HG03575 (cell line): ENCODE results near the gene CTSA.
"Not testable (repeated sequence)": the region's sequence is repeated elsewhere in the genome, so short reads cannot be mapped to it uniquely, and the experiment has no call there.

Experiments used
- ATAC-seq: cut with Tn5 transposase; IDR thresholded peaks from one replicate; pipeline ENCODE4 v1.9.1; 2021; ENCODE audit not compliant: unreplicated experiment, insufficient number of reproducible peaks, low FRiP score; ENCODE audit errors: extremely low read depth

CTSA gene

DNA sequence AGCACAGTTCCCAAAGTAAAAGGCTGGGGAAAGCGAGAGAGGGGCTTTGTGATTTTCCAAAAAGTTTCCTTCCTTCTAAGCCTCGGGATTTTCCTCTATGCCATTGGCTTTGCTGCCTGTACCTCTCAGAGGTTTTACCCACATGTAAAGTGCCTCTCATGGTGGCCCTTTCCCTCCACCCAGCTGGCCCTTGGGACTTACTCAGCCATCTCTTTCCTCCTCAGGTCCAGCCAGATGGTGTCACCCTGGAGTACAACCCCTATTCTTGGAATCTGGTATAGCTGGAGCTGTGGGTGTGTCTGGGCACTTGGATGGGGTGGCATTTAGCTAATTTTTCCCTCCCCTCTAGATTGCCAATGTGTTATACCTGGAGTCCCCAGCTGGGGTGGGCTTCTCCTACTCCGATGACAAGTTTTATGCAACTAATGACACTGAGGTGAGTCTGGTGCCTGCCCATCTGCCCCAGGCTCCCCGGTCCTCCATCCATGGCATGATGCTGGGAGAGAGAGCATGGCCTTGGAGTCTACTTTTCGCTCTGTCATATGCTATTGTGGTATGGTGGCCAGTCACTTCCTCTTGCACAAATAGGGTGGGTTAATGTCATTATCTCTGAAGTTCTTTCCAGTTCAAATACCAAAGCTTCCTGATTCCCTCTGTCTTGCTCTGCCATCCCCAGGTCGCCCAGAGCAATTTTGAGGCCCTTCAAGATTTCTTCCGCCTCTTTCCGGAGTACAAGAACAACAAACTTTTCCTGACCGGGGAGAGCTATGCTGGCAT lies 1.1 kb downstream of the CTSA start:
- no peak for ATAC-seq

DNA sequence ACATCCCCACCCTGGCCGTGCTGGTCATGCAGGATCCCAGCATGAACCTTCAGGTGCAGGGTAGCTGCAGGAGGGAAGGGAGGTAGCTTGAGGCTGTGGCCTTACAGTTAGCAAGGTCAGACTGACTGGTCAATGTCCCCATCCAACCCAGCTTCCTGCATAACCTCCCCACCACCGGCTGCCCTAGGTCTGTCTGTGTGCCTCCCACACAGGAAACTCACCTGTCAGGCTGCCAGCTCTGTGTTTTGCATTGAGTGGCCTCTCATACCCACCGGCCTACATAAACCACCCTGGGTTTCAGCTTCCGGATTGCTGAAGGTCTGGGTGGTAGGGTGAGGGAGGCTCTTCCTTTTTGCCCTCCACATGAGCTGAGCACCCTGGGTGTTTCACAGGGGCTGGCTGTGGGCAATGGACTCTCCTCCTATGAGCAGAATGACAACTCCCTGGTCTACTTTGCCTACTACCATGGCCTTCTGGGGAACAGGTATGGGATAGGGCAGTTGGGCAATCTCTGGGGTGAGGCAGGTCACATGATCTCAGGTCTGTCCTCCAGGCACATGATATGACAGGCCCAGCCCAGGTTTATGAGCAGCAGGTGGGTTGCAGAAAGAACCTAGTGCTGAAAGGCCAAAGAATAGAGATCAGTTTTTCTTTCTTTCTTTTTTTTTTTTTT lies 1.8 kb downstream of the CTSA start:
- no peak for ATAC-seq

DNA sequence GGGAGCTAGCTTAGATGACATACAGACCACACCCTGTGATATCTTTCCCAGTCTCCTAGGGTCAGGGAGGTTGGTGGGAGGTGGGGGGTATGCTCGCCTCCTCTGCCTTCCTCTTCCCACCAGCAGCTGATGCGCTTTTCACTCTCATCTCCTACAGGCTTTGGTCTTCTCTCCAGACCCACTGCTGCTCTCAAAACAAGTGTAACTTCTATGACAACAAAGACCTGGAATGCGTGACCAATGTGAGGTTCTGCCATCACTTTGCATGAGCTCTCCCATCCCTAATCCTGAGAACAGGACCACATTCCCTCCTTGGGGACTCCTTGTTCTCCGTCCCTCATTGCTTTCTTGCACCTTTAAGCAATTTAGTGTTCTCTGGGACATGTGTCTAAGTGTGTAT lies 2.7 kb downstream of the CTSA start:
- ATAC-seq: no peak

DNA sequence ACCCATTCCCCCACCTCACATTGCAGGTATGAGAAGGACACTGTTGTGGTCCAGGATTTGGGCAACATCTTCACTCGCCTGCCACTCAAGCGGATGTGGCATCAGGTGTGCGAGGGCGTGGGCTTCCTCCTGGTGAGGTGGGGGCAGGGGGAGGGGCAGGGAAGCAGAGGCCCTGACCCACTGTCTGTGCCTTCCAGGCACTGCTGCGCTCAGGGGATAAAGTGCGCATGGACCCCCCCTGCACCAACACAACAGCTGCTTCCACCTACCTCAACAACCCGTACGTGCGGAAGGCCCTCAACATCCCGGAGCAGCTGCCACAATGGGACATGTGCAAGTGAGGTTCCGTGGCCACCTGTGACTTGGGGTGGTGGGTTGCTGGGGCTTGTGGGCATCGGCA lies 3.7 kb downstream of the CTSA start:
- no peak for ATAC-seq

DNA sequence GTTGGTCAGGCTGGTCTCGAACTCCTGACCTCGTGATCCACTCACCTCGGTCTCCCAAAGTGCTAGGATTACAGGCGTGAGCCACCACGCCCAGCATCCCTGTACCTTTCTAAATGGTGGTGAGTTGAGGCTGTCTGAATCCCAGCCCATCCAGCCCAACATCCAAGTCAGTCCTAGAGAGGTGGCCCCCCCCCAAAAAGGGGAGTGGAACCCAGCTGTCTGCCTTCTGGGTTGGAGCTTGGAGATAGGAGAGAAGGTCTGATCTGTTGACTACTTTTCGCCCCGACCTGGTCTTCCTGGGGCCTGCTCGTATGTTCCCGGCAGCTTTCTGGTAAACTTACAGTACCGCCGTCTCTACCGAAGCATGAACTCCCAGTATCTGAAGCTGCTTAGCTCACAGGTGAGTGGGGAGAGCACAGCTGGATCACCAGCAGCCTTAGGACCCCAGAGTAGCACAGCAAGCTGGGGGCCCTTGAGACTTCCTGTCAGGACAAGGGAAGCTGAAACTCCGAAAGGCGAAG lies 5.6 kb downstream of the CTSA start:
- ATAC-seq: no peak

DNA sequence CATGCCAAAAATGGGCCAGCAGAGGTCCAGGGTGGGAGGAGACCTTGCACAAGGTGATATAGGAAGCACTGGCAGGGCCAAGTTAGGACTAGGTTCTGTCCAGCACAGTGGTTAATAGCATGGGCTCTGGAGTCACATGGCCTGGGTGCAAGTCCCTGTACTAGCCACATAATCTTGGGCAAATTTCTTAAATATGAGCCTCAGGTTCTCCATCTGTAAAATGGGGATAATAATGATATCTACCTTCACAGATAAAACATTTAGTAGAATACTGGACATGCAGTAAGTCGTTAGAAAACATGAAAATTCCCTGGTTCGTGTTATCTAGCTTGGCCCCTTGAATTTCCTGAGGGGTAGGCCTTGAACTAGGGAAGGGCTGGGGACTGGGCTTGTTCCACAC lies 6.2 kb downstream of the CTSA start:
- ATAC-seq: no peak

DNA sequence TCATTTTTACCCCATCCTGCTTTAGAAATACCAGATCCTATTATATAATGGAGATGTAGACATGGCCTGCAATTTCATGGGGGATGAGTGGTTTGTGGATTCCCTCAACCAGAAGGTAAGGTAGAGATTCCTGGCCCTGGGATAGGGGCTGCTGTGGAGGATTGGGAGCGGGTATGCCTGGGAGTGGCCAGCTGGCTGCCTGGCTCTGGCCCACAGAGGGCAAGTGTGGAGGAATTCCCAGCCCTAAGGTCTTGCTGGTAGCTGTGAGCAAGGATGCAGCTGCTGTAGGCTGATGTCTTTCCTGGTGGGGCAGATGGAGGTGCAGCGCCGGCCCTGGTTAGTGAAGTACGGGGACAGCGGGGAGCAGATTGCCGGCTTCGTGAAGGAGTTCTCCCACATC lies 6.6 kb downstream of the CTSA start:
- no peak for ATAC-seq

DNA sequence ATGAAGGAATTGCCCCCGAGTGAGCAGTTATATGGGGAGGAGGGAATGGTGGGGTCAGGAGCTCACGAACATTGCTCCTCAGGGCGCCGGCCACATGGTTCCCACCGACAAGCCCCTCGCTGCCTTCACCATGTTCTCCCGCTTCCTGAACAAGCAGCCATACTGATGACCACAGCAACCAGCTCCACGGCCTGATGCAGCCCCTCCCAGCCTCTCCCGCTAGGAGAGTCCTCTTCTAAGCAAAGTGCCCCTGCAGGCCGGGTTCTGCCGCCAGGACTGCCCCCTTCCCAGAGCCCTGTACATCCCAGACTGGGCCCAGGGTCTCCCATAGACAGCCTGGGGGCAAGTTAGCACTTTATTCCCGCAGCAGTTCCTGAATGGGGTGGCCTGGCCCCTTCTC lies 7.2 kb downstream of the CTSA start:
- ATAC-seq: no peak

DNA sequence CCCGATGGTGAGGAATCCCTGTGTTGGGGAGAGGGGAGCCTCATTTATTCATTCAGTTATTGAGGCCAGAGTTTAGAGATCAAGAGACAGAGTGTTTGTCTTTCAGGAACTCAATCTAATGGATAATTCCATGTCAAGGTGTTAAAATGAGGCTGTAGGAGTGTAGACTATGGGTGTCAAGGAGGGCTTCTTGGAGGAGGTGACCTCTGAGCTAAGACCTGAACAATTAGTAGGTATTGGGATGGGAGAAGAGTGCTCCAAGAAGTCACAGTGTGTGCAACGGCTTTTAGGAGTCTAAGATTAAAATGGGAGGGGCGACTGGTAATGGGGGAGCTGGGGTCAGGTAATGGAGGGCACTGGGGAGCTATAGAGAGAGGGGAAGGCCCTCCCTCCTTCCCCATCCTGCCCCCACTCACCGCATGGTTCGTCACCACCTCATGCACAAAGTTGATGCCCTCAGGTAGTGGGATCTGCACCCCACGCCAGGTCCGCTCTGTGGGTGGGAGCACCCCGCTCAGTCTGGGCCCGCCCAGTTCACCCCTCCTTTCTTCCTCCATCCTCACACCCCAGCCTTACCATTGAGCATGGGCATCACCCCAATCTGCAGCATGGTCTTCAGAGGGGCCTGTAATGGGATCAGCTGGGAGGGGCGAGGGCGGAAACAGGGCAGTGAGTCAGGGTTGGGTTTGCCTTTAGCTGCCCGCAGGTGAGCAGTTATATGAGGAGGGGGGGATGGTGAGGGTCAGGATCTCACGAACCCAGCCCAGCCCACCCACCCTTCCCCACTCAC lies 8.1 kb downstream of the CTSA start:
- no peak for ATAC-seq

DNA sequence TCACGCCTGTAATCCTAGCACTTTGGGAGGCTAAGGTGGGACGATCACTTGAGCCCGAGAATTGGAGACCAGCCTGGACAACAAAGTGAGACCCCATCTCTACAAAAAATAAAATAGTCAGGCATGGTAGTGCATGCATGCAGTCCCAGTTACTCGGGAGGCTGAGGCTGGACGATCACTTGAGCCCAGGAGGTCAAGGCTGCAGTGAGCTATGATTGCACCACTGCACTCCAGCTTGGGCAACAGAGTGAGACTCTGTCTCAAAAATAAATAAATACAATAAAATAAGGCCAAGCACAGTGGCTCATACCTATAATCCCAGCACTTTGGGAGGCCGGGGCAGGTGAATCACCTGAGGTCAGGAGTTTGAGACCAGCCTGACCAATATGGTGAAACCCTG lies 10.2 kb downstream of the CTSA start:
- not testable (repeated sequence) for ATAC-seq

DNA sequence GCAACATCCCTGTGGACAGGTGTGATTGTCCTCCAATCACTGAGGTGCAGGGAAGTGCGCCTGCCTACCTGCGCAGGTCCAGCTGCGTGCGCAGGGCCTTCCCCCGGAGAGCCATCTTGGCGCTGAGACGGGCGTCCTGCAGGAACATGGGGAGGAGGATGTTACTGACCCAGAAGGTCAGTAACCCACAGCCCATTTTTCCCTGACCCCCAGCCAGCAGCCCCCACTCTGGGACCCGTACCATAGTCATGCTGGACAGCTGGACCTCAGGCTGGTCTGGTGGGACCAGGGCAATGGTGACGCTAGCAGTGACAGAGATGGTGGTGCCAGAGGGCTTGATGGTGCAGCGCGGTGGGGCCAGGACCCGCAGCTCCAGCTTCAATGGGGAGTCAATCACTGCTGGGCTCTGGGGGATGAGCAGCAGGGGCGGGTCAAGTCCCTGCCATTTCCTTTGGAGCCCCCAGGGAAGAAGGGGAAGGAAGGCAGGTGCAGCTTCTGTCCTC lies 11.1 kb downstream of the CTSA start:
- no peak for ATAC-seq

DNA sequence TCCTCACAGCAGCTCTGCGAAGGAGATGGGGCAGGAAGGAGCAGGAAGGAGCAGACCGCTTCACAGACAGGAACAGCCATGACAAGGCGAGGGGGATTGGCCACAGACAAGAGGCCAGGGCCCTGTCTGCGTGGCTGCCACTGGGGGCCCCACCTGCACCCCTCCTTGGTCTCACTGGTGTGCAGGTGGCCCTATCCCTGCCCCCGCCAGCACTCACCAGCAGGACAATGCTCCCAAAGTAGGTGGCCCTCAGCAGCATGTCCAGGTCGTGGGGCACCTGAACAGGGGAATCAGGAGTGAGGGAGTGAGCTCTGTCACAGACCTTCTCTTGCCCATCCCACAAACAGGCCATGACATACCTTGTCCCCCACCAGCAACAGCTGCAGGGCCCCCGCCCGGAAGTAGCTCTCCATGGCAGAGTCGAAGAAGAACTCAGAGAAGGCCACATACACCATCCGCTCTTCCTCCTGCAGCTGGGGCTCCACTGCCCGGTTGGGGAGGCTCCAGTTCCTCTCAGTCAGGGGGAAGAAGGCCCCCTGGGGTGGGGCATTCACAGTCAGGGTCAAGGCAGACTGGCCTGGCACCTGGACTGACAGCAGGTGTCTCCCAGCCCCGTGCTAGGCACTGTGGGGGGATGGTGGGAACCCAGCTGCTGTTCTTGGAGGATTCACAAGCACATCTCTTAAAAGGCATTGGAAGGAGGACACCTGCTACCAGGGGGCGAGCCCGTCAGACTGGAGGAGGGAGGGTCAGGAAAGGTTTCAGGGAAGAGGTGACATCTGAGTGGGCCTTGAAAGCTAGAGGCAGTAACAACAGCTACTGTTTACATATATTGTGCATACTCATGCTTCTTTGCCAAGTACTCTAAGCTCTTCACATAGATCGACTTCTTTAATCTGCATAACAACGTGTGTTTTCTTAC lies 13.7 kb downstream of the CTSA start:
- no peak for ATAC-seq

DNA sequence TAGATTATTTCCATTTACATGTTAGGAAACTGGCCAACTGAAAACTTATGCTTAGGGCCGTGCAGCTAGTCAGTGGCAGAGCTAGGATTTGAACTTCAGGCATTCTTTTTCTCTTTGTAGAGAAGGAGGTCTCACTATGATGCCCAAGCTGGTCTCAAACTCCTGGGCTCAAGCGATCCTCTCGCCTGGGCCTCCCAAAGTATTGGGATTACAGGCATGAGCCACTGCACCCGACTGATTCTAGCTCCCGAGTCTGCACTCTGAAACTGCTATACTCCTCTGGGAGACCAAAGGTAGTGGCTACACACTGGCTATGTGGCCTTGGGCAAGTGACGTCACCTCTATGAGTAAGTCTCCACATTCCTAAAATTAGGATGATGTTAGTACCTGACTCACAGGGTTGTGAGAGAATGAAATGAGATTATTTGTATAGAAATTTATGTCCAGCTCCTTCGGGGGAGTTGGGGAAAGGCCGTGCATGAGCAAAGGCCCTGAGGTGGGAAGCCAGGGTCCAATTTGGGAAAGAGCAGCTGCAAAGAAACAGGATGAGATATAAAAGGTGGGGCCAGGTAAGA lies 14.5 kb downstream of the CTSA start:
- no peak for ATAC-seq

DNA sequence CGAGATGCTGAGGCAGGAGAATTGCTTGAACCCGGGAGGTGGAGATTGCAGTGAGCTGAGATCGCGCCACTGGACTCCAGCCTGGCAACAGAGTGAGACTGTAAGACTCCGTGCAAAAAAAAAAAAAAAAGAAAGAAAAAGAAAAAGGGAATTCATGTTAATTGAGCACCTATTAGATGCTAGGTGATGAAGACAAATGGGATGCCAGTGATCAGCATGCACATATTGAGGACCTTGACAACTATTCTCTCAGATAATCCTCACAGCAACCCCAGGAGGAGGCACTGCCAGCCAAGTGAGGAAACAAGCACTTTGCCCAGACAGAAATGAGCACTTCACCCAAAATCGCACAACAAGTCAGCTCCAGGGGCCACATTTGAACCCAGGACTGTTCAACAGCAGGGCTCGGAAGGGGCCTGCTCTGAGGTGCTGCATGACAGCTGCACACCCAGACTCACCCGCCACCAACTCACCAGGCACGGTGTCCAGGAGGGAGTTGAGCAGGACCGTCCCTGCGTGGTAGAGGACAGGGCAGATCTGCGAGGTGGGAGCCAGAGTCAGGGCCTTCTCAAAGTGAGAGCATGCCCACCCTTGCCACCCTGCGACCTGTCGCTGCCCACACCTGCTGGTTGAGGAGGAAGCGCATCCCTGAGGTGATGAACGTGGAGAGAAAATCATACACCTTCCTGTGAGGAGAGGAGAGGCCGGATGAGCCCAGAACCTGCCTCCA lies 16.2 kb downstream of the CTSA start:
- ATAC-seq: no peak

DNA sequence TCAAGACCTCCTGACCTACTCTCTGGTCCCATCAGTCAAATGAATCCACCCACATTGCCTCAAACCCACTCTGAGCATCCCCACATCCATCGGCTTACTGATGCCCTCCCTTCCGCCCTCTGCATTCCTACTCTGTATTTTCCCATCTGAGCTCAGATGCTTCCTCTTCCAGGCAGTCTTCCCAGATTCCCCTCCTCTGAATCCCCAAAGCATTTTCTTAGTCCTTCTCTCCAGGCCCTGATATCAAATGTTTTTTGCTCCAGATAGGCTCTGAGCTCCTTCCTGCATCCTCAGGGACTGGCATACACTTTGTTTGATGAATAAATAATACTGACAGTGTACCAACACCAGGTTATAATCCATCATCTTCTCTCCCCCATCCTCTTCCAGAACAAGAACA lies 16.9 kb downstream of the CTSA start:
- no peak for ATAC-seq

DNA sequence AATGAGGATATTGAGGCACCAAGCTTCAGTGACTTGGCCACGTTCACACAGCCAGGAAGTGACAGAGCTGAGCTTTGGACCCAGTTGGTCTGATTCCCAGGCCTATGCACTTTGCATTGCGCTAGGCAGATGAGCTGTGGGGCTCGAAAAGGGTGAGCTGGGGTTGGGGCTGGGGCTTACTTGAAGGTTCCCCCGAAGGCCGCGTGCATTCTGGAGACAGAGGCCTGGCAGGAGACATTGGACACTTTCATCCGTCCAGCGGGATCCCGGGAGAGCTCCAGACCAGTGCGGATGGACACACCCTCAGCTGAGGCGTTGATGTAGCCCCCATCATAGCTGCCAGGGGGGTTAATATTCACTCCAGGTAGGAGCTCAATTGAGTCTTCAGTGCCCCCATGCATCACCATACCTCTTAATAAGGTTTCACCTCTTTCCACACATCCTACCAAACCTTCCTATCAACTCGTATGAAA lies 18.2 kb downstream of the CTSA start:
- no peak for ATAC-seq

DNA sequence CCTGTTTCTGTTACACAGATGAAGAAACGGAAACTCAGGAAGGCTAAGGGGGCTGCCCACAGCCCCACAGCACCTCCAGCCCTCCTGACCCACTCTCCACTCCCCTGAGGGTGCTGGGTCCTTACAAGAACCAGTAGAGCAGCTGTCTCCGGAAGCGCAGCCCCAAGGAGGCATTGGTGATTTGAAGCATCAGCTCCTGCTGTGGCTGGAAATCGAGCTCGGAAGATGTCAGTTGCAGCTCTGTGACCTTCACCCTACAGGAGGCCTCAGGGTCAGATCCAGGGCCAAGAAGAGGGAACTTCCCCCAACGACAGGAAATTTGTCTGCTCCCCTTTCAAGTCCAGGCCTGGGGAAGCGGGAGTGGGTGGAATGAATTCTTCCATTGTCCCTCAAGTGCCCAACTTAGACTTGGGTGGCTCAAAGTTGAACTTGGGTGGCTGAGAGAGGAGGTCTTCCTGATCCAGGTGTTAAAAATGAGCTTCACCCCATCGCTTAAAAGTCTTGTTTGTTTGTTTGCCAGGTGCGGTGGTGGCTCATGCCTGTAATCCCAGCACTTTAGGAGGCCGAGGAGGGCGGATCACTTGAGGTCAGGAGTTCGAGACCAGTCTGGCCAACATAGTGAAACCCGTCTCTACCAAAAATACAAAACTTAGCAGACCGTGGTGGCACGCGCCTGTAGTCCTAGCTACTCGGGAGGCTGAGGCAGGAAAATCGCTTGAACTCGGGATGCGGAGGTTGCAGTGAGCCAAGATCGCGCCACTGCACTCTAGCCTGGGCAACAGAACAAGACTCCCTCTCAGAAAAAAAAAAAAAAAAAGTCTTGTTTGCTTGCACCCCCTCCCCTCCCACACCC lies 18.9 kb downstream of the CTSA start:
- no peak for ATAC-seq
